K562 (cell line): ENCODE measurements around the gene PNPLA1. TPM values are rescaled to one million over a fixed set of nuclear protein-coding genes. Genes with fewer than 3 reads are reported as not detected.

ENCODE experiments used
- ARID3B ChIP-seq: fragments of 250-450 bp; sonication (Bioruptor Pico); IDR thresholded peaks from 2 replicates; pipeline ENCODE4 v1.4.0; 2020; ENCODE audit warnings: borderline replicate concordance
- BDP1 ChIP-seq: IDR thresholded peaks from 3 replicates; pipeline ENCODE4 v1.6.1; 2011; ENCODE audit not compliant: insufficient read length, insufficient read depth
- CUX1 ChIP-seq: fragments of 200-800 bp; sonication (Bioruptor generic); IDR thresholded peaks from 2 replicates; pipeline ENCODE4 v1.6.1; 2016; ENCODE audit warnings: missing genetic modification characterization, missing compliant biosample characterization
- DIDO1 ChIP-seq: fragments of 450-650 bp; IDR thresholded peaks from 2 replicates; pipeline ENCODE4 v1.6.1; 2016; ENCODE audit warnings: low read depth, missing biosample characterization, missing genetic modification characterization
- ETS2 ChIP-seq: IDR thresholded peaks from 2 replicates; pipeline ENCODE4 v1.6.1; 2016; ENCODE audit warnings: borderline replicate concordance, missing genetic modification characterization, mild to moderate bottlenecking, moderate library complexity, missing compliant biosample characterization; ENCODE audit not compliant: poor library complexity, severe bottlenecking
- HMGXB4 ChIP-seq: sonication (generic); formaldehyde crosslinking; IDR thresholded peaks from 2 replicates; pipeline ENCODE4 v1.8.1; 2023; ENCODE audit warnings: mild to moderate bottlenecking, missing genetic modification reagents
- NCOA2 ChIP-seq, 2 experiments: fragments of 450-650 bp; IDR thresholded peaks; 2 replicates each; pipeline ENCODE4 v1.6.1; 2018; ENCODE audit warnings: mild to moderate bottlenecking in 2 of 2, moderate library complexity in 1 of 2; ENCODE audit not compliant: partially characterized antibody in 2 of 2
- NFIX ChIP-seq: fragments of 250-450 bp; sonication (Bioruptor Pico); IDR thresholded peaks from 2 replicates; pipeline ENCODE4 v1.4.0; 2020; ENCODE audit warnings: low read depth, mild to moderate bottlenecking, moderate library complexity
- RB1 ChIP-seq: fragments of 450-650 bp; IDR thresholded peaks from 2 replicates; pipeline ENCODE4 v1.6.1; 2017; ENCODE audit warnings: low read depth, mild to moderate bottlenecking
- RBM17 ChIP-seq: fragments of 200-400 bp; formaldehyde crosslinking; IDR thresholded peaks from 2 replicates; pipeline ENCODE4 v1.6.1; 2017; ENCODE audit warnings: low read depth, mild to moderate bottlenecking, low read length, borderline replicate concordance
- RBM34 ChIP-seq: fragments of 200-400 bp; formaldehyde crosslinking; IDR thresholded peaks from 2 replicates; pipeline ENCODE4 v1.6.1; 2018; ENCODE audit warnings: low read length, borderline replicate concordance; ENCODE audit not compliant: insufficient read depth
- SNRNP70 ChIP-seq: fragments of 200-400 bp; formaldehyde crosslinking; optimal IDR thresholded peaks from 2 replicates; pipeline ENCODE3; 2017; ENCODE audit warnings: low read depth, low read length
- YBX1 ChIP-seq: fragments of 450-650 bp; IDR thresholded peaks from 2 replicates; pipeline ENCODE4 v1.7.1; 2016; ENCODE audit warnings: mild to moderate bottlenecking
- ZNF444 ChIP-seq: fragments of 250-450 bp; sonication (Bioruptor Pico); IDR thresholded peaks from 2 replicates; pipeline ENCODE4 v1.4.0; 2020; ENCODE audit warnings: mild to moderate bottlenecking, moderate library complexity
- ZNF583 ChIP-seq: fragments of 250-450 bp; sonication (Bioruptor Pico); IDR thresholded peaks from 2 replicates; pipeline ENCODE4 v1.4.0; 2020
- polyA plus RNA-seq, 8 experiments: library from polyadenylated mRNA; depleted of rRNA in 4 of 8; stranded (reverse) in 5 of 8; unstranded in 3 of 8; fragments of >200 nt; fragmentation: Nextera tagmentation in 2 of 8; fragmentation: Illumina TruSeq in 1 of 8; extraction: Ambion mirVana in 2 of 8; extraction: Trizol in 1 of 8; gene quantifications; 2 replicates each; pipeline versions ENCODE4 v1.2.1 to v1.2.3, GENCODE V29; 2011 to 2014; ENCODE audit warnings: inconsistent platforms in 1 of 8, missing spikeins in 1 of 8
- total RNA-seq, 7 experiments: library from RNA; depleted of rRNA in 6 of 7; stranded (reverse); fragments of >200 nt in 6 of 7; fragmentation: Illumina TruSeq in 2 of 7; extraction: Trizol in 2 of 7; gene quantifications; 2 replicates each; pipeline versions ENCODE4 v1.2.1 to v1.2.3, GENCODE V29; 2011 to 2021; ENCODE audit warnings: low replicate concordance in 1 of 7
- TF ChIP-seq, protein P1 (sequence below): fragments of 250-450 bp; sonication (Bioruptor Pico); IDR thresholded peaks from 2 replicates; pipeline ENCODE4 v1.5.0; 2022; ENCODE audit warnings: mild to moderate bottlenecking

The PNPLA1 gene
- total and polyA plus RNA-seq, 9 of the 15 experiments (the other 6 are each of a cell fraction or from before 2014, with no cell fraction given) = 0.04 to 0.27 (median 0.13) TPM; not detected in 2

DNA sequence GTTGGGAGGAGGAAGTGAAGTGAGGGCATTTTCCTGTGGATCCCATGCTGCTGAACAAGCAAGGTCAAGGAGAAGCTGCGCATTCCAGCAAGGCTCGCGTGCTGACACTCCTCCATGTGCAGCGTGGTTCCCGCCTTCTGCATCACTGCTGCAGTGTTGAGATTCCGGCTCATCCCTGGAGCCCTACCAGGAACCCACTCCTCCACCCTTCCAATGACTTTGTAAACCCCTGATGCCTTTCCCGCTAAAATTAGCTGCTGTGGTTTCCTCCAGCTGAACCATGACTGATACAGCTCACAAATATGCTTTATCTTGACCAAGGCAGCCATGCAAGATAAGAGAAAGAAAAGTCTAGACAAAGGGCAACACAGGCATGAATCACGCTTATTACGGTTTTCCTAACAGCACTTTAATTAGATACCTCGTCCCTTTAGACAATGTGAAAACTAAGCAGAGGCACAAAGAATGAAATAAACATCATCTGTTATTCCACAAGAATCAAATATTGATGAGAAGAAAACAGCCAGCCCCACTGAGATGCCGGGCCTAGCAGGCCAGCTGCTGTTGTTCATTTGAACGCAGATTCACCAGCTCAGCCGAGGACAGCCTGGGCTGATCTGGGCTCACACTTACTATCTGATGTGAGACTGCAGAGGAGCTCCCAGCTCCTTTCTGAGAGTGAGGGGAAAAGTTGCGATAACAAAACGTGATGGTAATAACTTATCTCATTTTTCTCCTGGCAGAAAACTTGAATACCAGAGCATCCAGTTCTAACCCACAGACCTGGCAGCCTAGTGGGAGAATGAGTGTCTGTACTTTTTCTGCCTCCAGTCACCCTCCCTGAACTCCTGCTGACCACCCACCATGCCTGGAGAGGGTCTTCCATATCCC is 81.1 kb downstream of the PNPLA1 start (continued):
- TF ChIP-seq ARID3B (CRISPR knock-in tag) = no peak
- TF ChIP-seq ZNF583 = peak; percentile 71; the same call in 1 of the 2 replicates
- peak; percentile 15; the same call in 1 of the 2 replicates for TF ChIP-seq DIDO1 (tag)
- peak; percentile 98 for TF ChIP-seq RB1
- TF ChIP-seq NFIX = no peak
- 0 out of 2 replicates have a peak, but pooled peaks have one; percentile 20 for TF ChIP-seq ZNF444 (CRISPR knock-in tag)
- TF ChIP-seq ETS2 (tag) = no peak
- TF ChIP-seq YBX1 = no peak
- TF ChIP-seq RBM34 = no peak
- TF ChIP-seq BDP1 = no peak
- TF ChIP-seq NCOA2 (IDR thresholded peaks at IDR 0.05; ENCODE audit: partially characterized antibody in 2 of 2) = no peak
- 0 out of 2 replicates have a peak, but pooled peaks have one; percentile 77 for TF ChIP-seq CUX1
- TF ChIP-seq, protein P1, sequence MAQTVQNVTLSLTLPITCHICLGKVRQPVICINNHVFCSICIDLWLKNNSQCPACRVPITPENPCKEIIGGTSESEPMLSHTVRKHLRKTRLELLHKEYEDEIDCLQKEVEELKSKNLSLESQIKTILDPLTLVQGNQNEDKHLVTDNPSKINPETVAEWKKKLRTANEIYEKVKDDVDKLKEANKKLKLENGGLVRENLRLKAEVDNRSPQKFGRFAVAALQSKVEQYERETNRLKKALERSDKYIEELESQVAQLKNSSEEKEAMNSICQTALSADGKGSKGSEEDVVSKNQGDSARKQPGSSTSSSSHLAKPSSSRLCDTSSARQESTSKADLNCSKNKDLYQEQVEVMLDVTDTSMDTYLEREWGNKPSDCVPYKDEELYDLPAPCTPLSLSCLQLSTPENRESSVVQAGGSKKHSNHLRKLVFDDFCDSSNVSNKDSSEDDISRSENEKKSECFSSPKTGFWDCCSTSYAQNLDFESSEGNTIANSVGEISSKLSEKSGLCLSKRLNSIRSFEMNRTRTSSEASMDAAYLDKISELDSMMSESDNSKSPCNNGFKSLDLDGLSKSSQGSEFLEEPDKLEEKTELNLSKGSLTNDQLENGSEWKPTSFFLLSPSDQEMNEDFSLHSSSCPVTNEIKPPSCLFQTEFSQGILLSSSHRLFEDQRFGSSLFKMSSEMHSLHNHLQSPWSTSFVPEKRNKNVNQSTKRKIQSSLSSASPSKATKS = no peak
- no peak for TF ChIP-seq SNRNP70
- no peak for TF ChIP-seq RBM17
- no peak for TF ChIP-seq HMGXB4 (CRISPR knock-in tag)
